Hematopoietic multipotent progenitor cell treated with erythropoietin and hydrocortisone succinate and interleukin-3 and kit ligand, for 17 days (in vitro differentiated cells): ENCODE measurements around the gene SULT1C2.
"Not testable (repeated sequence)": the region's sequence is repeated elsewhere in the genome, so short reads cannot be mapped to it uniquely, and the experiment has no call there.

Experiments
- DNase-seq: peaks from one replicate; pipeline ENCODE4 v3.0.0-alpha.2; 2015; ENCODE audit warnings: low spot score

SULT1C2 gene

DNA sequence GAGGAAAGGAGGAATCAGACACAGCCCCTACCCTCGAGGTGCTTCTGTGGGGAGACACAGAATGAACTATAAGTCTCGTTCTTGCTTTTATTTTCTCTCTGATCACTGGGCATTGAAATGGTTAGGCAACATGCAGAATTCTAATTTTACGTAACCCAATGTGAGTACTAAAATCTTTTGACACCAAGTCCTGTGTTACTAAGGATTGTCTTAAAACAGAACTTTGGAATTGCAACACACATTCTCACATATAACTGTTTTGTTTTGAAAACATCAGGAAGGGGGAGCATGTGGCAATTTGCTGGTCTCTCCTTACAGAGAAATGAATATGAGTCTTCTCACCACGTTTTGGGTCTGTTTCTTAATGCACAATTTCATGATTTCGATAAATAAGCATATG, 65.4 kb downstream of the SULT1C2 start:
- no peak for DNase-seq

DNA sequence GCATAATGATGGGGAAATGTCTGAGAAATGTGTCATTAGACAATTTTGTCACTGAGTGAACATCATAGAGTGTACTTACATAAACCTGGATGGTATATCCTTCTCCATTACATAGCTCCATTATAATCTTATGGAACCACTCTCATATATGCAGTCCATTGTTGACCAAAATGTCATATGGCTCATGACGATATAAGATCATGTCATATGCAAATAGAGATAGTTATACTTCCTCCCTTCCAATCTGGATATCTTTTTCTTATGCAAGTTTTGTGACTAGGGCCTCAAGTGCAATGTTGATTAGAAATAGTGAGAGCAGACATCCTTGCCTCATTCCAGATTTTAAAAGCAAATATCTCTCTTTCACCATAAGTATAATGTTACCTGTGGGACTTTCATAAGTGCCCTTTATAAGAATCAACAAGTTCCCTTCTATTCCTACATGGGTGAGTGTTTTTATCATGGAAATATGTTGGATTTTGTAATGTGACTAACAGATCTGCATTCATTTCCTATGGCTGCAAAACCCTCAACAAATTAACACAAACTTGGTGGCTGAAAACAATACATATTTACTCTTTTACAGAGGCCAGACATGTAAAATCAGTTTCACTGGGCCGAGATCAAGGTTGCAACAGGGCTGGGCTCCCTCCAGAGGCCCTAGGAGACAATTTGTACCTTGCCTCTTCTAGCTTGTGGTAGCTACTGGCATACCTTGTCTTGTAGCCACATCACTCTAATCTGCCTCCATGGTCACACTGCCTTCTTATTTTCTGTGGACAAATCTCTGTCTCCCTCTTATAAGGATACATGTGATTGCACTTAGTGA, 67.4 kb downstream of the SULT1C2 start:
- DNase-seq = no peak

DNA sequence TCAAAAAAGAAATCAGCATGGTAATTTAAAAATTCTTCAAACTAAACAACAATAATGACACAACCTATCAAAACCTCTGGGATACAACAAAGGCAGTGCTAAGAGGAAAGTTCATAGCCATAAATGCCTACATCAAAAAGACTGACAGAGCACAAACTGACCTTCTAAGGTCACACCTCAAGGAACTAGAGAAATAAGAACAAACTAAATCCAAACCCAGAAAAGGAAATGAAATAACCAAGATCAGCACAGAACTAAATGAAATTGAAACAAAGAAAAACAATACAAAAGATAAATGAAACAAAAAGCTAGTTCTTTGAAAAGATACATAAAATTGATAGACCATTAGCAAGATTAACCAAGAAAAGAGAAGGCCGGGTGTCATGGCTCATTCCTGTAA, 70.6 kb downstream of the SULT1C2 start:
- not testable (repeated sequence) for DNase-seq
